Stimulated activated CD8-positive, alpha-beta memory T cell treated with anti-CD3 and anti-CD28 coated beads, Interleukin-12 subunit alpha, Interleukin-12 subunit beta, amount 100 ng/mL, for 24 hours (primary cell): ENCODE results near the gene BCL2L11.

Experiments
- DNase-seq: peaks from one replicate; pipeline ENCODE4 v3.0.0-alpha.2; 2020; ENCODE audit errors: extremely low read depth

The BCL2L11 gene

GRCh38 chr2:111168528-111169239 lies 48.0 kb downstream of the BCL2L11 start:
- DNase-seq = peak; percentile 50

GRCh38 chr2:111169268-111169667 lies 48.6 kb downstream of the BCL2L11 start:
- DNase-seq = no peak

GRCh38 chr2:111169924-111170323 lies 49.2 kb downstream of the BCL2L11 start:
- no peak for DNase-seq

GRCh38 chr2:111171337-111171930 lies 50.7 kb downstream of the BCL2L11 start:
- no peak for DNase-seq

- DNase-seq = no peak
These were observed 52.0 kb downstream of the BCL2L11 start for GRCh38 chr2:111172666-111173065.

GRCh38 chr2:111173338-111173737 lies 52.6 kb downstream of the BCL2L11 start:
- no peak for DNase-seq

- DNase-seq = no peak
These were observed 53.1 kb downstream of the BCL2L11 start for GRCh38 chr2:111173856-111174255.

- DNase-seq = no peak
These were observed 54.9 kb downstream of the BCL2L11 start for GRCh38 chr2:111175615-111176014.

GRCh38 chr2:111176388-111176787 lies 55.7 kb downstream of the BCL2L11 start:
- DNase-seq = no peak

- DNase-seq = no peak
These were observed 56.2 kb downstream of the BCL2L11 start for GRCh38 chr2:111176867-111177266.

GRCh38 chr2:111178296-111178695 lies 57.6 kb downstream of the BCL2L11 start:
- no peak for DNase-seq

- DNase-seq = no peak
These were observed 58.2 kb downstream of the BCL2L11 start for GRCh38 chr2:111178730-111179405.

- no peak for DNase-seq
These were observed 61.4 kb downstream of the BCL2L11 start for GRCh38 chr2:111182121-111182520.

GRCh38 chr2:111182740-111183139 lies 62.0 kb downstream of the BCL2L11 start:
- DNase-seq = no peak

GRCh38 chr2:111184725-111185310 lies 64.1 kb downstream of the BCL2L11 start:
- no peak for DNase-seq

GRCh38 chr2:111185361-111186022 lies 64.8 kb downstream of the BCL2L11 start:
- DNase-seq = no peak

GRCh38 chr2:111186121-111186715 lies 65.5 kb downstream of the BCL2L11 start:
- DNase-seq = no peak

- DNase-seq = no peak
These were observed 66.2 kb downstream of the BCL2L11 start for GRCh38 chr2:111186933-111187332.

GRCh38 chr2:111188681-111189080 lies 68.0 kb downstream of the BCL2L11 start:
- no peak for DNase-seq

GRCh38 chr2:111189106-111189505 lies 68.4 kb downstream of the BCL2L11 start:
- DNase-seq = no peak

- no peak for DNase-seq
These were observed 70.3 kb downstream of the BCL2L11 start for GRCh38 chr2:111190816-111191540.
